ENCODE measurements around the gene TXNRD1.

GRCh38 chr12:104372721-104373335 is 157.2 kb downstream of the TXNRD1 start:
- TF ChIP-seq POLR2A (IDR thresholded peaks at IDR 0.05) (no peak), CTCF (IDR thresholded peaks at IDR 0.05) (no peak), EP300 (IDR thresholded peaks at IDR 0.05) (no peak)

Measured in ovary (tissue), 3 donors.